Ishikawa (cell line): ENCODE measurements around the gene THAP2.

Experiments
- CEBPB ChIP-seq: IDR thresholded peaks from 2 replicates; pipeline ENCODE4 v1.6.1; 2012
- CREB1 ChIP-seq: IDR thresholded peaks from 2 replicates; pipeline ENCODE4 v1.6.1; 2012; ENCODE audit warnings: low read depth
- EGR1 ChIP-seq: IDR thresholded peaks from 2 replicates; pipeline ENCODE4 v1.6.1; 2012
- EP300 ChIP-seq: IDR thresholded peaks from 2 replicates; pipeline ENCODE4 v1.6.1; 2012; ENCODE audit warnings: borderline replicate concordance
- FOXM1 ChIP-seq: IDR thresholded peaks from 2 replicates; pipeline ENCODE4 v1.6.1; 2012; ENCODE audit warnings: low read depth, borderline replicate concordance
- MAX ChIP-seq: IDR thresholded peaks from 2 replicates; pipeline ENCODE4 v1.6.1; 2012
- NFIC ChIP-seq: IDR thresholded peaks from 2 replicates; pipeline ENCODE4 v1.6.1; 2012
- RAD21 ChIP-seq: IDR thresholded peaks from 2 replicates; pipeline ENCODE4 v1.6.1; 2012; ENCODE audit warnings: low read depth
- TAF1 ChIP-seq: IDR thresholded peaks from 2 replicates; pipeline ENCODE4 v1.6.1; 2012; ENCODE audit warnings: low read depth, mild to moderate bottlenecking
- TCF12 ChIP-seq: IDR thresholded peaks from 2 replicates; pipeline ENCODE4 v1.6.1; 2012; ENCODE audit warnings: low read depth
- USF1 ChIP-seq: IDR thresholded peaks from 2 replicates; pipeline ENCODE4 v1.6.1; 2012
- YY1 ChIP-seq: IDR thresholded peaks from 2 replicates; pipeline ENCODE4 v1.6.1; 2012; ENCODE audit warnings: low read depth
- ZBTB7A ChIP-seq: IDR thresholded peaks from 2 replicates; pipeline ENCODE4 v1.6.1; 2012; ENCODE audit warnings: low read depth

DNA sequence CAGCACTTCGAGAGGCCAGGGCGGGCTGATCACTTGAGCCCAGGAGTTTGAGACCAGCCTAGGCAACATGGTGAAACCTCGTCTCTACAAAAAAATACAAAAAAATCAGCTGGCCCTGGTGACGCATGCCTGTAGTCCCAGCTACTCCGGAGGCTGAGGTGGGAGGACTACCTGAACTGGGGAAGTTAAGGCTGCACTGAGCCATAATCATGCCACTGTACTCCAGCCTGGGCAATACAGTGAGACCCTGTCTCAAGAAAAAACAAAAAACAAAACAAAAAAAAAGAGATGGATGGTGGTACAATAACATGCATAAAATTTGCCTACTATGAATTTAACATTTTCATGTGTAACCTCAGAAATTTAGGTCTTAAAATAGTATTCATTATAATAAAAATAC lies 2.2 kb downstream of the THAP2 start:
- TF ChIP-seq YY1 (no peak), EGR1 (no peak), EP300 (no peak), TAF1 (no peak), MAX (no peak), CREB1 (no peak), CEBPB (no peak), RAD21 (no peak), USF1 (no peak), FOXM1 (no peak), NFIC (no peak), ZBTB7A (no peak), TCF12 (no peak)
